Colonic mucosa (tissue), 4 donors: Measurements from ENCODE around the gene PLCD3. TPM values are rescaled to one million over a fixed set of nuclear protein-coding genes. Genes with fewer than 3 reads are reported as not detected.

Source experiments
- DNase-seq: peaks from one replicate; pipeline ENCODE4 v3.0.0-alpha.2; 2020
- H3K27ac ChIP-seq: fragments of 200-600 bp; one replicate; pipeline ENCODE4 v1.8.0; 2021
- H3K27me3 ChIP-seq: fragments of 200-600 bp; one replicate; pipeline ENCODE4 v1.8.0; 2021
- H3K36me3 ChIP-seq: fragments of 200-600 bp; one replicate; pipeline ENCODE4 v1.8.0; 2021
- H3K4me1 ChIP-seq: fragments of 200-600 bp; one replicate; pipeline ENCODE4 v1.8.0; 2021; ENCODE audit warnings: mild to moderate bottlenecking
- H3K4me3 ChIP-seq: fragments of 200-600 bp; one replicate; pipeline ENCODE4 v1.8.0; 2021
- H3K9ac ChIP-seq, 2 donors: one replicate each; pipeline ENCODE4 v1.7.0; 2013; ENCODE audit warnings: control low read depth in 2 of 2, low read depth in 2 of 2, low read length in 2 of 2
- H3K9me3 ChIP-seq: fragments of 200-600 bp; one replicate; pipeline ENCODE4 v1.8.0; 2021
- CTCF ChIP-seq: fragments of 200-600 bp; IDR thresholded peaks from one replicate; pipeline ENCODE4 v1.8.0; 2022; ENCODE audit warnings: antibody characterized with exemption, mild to moderate bottlenecking
- intact Hi-C: fragments of 100-400 bp; cut with DNase I; formaldehyde crosslinking; loops from one replicate; pipeline ENCODE4 v1.14.1; 2022
- total RNA-seq, 2 donors: library from RNA; stranded (reverse); fragmentation: NEBNext Ultra II Directional in 1 of 2; extraction: Animal tissue kit (Norgen Biotek cat#: 25700) in 1 of 2; gene quantifications; one replicate each; pipeline ENCODE4 v1.2.1, GENCODE V29; 2021
- donor health status: healthy.
- donor health status: DM: no; HTN: no; CAD: no.
- donor health status: DM: no; HTN: no; CAD: no.

The PLCD3 gene
- total RNA-seq, 2 donors from 2014 or later = 300 to 312 TPM

- Histone ChIP-seq H3K27ac (no peak overlapping the region), H3K36me3 (no peaks in the 10 kb centered on the region), H3K9me3 (no peaks in the 10 kb centered on the region), H3K27me3 (no peaks in the 10 kb centered on the region), H3K9ac (no peak overlapping the region), H3K4me1 (no peaks in the 10 kb centered on the region), H3K4me3 (no peak overlapping the region)
- TF ChIP-seq CTCF = no peak
- no peak for DNase-seq
- intact Hi-C loops = no loop called here
These were observed 32.5 kb upstream of the PLCD3 start for GRCh38 chr17:45164734-45165269.

DNA sequence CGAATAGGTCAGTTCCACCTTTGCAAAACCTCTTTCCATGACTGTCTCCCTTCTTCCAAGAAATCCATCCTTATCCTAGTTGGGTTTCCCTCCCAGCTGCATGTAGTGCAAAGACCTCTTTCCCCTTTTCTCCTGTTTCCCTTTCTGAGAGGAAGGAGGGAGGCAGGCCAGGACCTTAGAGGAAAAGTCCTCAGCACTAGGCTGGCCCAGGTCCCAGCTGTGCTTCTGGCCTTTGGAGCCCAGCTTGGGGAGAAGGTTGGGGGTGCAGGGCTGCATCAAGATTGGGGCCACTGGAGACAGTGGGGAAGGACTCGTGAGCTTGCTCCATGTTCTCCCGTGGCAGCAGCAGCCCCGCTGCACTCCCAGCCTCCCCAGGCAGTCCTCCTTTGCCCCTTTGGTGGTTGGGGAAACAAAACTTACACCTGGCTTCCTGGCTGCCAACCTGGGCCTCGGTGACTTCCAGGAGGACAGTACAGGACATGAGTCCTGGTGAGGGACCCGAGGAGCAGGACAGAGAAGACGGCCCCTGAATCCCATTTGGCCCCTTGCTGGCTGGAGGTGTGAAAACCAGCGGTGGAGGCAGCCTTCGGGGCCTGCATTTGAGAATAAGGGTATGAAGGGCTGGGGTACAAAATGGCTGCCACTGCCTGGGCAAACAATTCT is 29.8 kb upstream of the PLCD3 start:
- Histone ChIP-seq H3K4me3 (peak overlapping the region; percentile 80), H3K36me3 (no peaks in the 10 kb centered on the region), H3K9ac (peak overlapping the region in 1 of 2 donors; percentile 62), H3K27me3 (no peaks in the 10 kb centered on the region), H3K4me1 (peaks cover 7% of the 10 kb centered on the region), H3K9me3 (no peaks in the 10 kb centered on the region), H3K27ac (no peak overlapping the region)
- intact Hi-C loops = no loop called here
- TF ChIP-seq CTCF = no peak
- DNase-seq = no peak

- Histone ChIP-seq H3K27me3 (no peaks in the 10 kb centered on the region), H3K9ac (peak within 1 kb of the TSS; percentile 97 to 99), H3K9me3 (no peaks in the 10 kb centered on the region), H3K27ac (peak within 1 kb of the TSS; percentile 98), H3K4me3 (peak within 1 kb of the TSS; percentile 80), H3K4me1 (peaks cover 7% of the 10 kb centered on the region), H3K36me3 (no peaks in the 10 kb centered on the region)
- intact Hi-C loops = no loop called here
- no peak for TF ChIP-seq CTCF
- peak; percentile 99 for DNase-seq
These were observed 29.1 kb upstream of the PLCD3 start, which contains the start of gene HEXIM2 for GRCh38 chr17:45161288-45162024. Gene HEXIM2 (plus strand): TSS chr17:45161875. CDS start chr17:45162794, 919 bp downstream.

DNA sequence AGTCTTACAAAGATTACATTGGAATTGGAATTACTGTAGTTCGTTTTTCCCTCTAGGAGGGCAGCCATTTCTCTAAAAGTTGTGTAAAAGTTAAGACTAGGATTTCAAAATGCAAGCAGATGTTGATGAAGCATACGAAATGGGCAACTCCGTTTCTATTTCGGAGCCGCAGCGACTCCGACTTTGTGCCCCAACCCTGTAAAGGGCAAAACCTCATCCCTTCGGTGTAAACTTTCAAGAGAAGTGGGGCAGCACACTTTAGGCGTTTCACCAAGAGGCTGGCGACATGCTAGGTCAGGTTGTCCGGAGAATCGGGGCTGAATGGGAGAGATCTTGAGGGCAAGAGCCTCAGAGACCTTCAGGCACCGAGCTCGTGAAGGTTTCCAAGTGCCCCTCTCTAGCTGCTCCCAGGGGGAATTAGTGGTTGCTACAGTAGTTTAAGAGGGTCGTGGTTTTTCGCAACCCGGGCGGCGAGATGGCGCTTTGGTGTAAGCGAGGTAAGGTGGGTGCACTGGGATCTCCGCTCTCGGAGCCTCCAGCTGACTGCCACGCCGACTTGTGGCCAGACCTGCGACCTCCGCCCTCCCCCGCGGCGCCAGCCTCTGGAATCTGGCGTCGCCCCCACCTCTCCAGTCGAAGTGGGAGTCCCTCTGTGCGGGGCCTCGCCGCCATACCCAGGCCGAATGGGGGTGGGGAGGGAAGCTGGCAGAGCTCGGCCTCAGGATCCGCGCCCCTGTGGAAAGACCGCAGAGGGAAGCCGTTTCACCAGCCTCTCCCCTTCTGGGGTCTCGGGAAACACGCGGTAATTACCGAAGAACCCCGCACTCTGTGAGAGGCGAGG is 28.4 kb upstream of the PLCD3 start:
- Histone ChIP-seq H3K36me3 (no peaks in the 10 kb centered on the region), H3K27me3 (no peaks in the 10 kb centered on the region), H3K4me1 (peaks cover 7% of the 10 kb centered on the region), H3K27ac (peak overlapping the region; percentile 98), H3K4me3 (peak overlapping the region; percentile 80), H3K9ac (peak overlapping the region; percentile 97 to 99), H3K9me3 (no peaks in the 10 kb centered on the region)
- DNase-seq = peak; percentile 73
- TF ChIP-seq CTCF = no peak
- intact Hi-C loops = no loop called here

DNA sequence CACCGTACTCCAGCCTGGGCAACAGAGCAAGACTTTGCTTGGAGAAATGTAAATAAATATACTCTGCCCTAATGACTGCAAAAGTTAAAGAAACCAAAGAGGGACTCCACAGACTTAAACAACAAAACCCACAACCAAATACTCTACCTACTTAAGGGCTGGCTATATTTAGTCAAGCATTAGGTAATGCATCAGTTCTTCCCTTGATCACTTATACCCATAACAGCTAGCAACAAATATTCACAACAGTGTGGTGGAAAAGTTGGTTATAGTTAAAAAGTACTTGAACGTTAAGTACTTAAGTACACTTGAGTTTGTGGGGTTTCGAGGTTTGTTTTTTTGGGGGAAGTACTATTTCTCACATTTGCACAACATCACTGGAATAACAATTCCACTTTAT is 23.9 kb upstream of the PLCD3 start:
- Histone ChIP-seq H3K36me3 (no peaks in the 10 kb centered on the region), H3K27ac (no peak overlapping the region), H3K4me1 (peaks cover 13% of the 10 kb centered on the region), H3K9ac (no peak overlapping the region), H3K27me3 (no peaks in the 10 kb centered on the region), H3K4me3 (no peak overlapping the region), H3K9me3 (no peaks in the 10 kb centered on the region)
- TF ChIP-seq CTCF = no peak
- no peak for DNase-seq
- intact Hi-C loops = no loop called here
